Measurements from ENCODE around the gene STON2.

STON2 gene

DNA sequence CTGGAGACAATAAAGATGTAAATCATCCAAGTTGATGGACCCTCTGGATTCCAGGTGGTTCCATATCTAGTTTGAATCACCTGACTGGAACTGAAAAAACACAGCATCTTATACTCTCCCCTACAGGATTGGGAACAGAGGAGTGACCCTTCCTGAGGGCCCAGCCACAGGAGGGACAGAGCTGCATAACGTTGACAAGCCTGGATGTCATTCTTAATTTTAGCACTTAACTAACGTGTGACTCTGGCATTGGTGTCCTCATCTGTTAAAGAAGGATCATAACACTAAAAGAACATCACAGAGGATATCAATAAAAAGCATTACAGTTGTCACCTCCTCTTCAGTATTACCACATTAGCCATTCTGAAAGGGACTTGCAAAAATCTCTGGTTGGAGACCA lies 47.7 kb downstream of the STON2 start:
- in situ Hi-C loops (cut with MboI; ENCODE audit: low pct_unique_long_range_greater_than_20kb, low sequenced_read_pairs, unreplicated experiment): no loop called here
- DNase-seq (ENCODE audit: low spot score): no peak
- no peak for TF ChIP-seq CTCF (IDR thresholded peaks at IDR 0.05; ENCODE audit: extremely low read depth, insufficient read depth, missing control alignments)

GRCh38 chr14:81351205-81351604 lies 48.9 kb downstream of the STON2 start:
- in situ Hi-C loops (cut with MboI; ENCODE audit: low pct_unique_long_range_greater_than_20kb, low sequenced_read_pairs, unreplicated experiment): no loop called here
- no peak for TF ChIP-seq CTCF (IDR thresholded peaks at IDR 0.05; ENCODE audit: extremely low read depth, insufficient read depth, missing control alignments)
- no peak for DNase-seq (ENCODE audit: low spot score)

GRCh38 chr14:81350344-81351130 lies 49.6 kb downstream of the STON2 start:
- DNase-seq (ENCODE audit: low spot score): no peak
- TF ChIP-seq CTCF (IDR thresholded peaks at IDR 0.05; ENCODE audit: extremely low read depth, insufficient read depth, missing control alignments): no peak
- in situ Hi-C loops (cut with MboI; ENCODE audit: low pct_unique_long_range_greater_than_20kb, low sequenced_read_pairs, unreplicated experiment): no loop called here

DNA sequence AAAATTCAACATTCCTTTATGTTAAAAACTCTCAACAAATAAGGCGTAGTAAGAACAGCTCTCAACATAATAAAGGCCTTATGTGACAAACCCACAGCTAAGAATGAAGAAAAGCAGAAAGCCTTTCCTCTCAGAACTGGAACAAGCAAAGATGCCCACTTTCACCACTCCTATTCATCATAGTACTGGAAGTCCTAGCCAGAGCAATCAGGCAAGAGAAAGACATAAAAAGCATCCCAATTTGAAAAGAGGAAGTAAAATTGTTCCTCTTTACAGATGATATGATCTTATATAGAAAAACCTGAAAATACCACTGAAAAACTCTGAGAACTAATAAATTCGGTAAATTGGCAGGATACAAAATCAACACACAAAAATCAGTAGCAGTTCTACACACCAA lies 52.1 kb downstream of the STON2 start:
- no peak for TF ChIP-seq CTCF (IDR thresholded peaks at IDR 0.05; ENCODE audit: extremely low read depth, insufficient read depth, missing control alignments)
- in situ Hi-C loops (cut with MboI; ENCODE audit: low pct_unique_long_range_greater_than_20kb, low sequenced_read_pairs, unreplicated experiment): no loop called here
- DNase-seq (ENCODE audit: low spot score): no peak

GRCh38 chr14:81345781-81346180 lies 54.3 kb downstream of the STON2 start:
- no peak for DNase-seq (ENCODE audit: low spot score)
- no peak for TF ChIP-seq CTCF (IDR thresholded peaks at IDR 0.05; ENCODE audit: extremely low read depth, insufficient read depth, missing control alignments)
- in situ Hi-C loops (cut with MboI; ENCODE audit: low pct_unique_long_range_greater_than_20kb, low sequenced_read_pairs, unreplicated experiment): no loop called here

GRCh38 chr14:81344481-81345160 lies 55.5 kb downstream of the STON2 start:
- in situ Hi-C loops (cut with MboI; ENCODE audit: low pct_unique_long_range_greater_than_20kb, low sequenced_read_pairs, unreplicated experiment): no loop called here
- TF ChIP-seq CTCF (IDR thresholded peaks at IDR 0.05; ENCODE audit: extremely low read depth, insufficient read depth, missing control alignments): no peak
- DNase-seq (ENCODE audit: low spot score): no peak

Measured in GM13977 (cell line).